ENCODE measurements around the gene DNAJC15.
"Not testable (repeated sequence)": the region's sequence is repeated elsewhere in the genome, so short reads cannot be mapped to it uniquely, and the experiment has no call there.

DNAJC15 gene

GRCh38 chr13:43023289-43023963 lies at the start of gene DNAJC15:
DNAJC15 (plus strand) TSS chr13:43023586; CDS start chr13:43023627, 41 bp downstream.
- peak in 55 of 56 donors; percentile 22 to 88 (median 69) for DNase-seq

GRCh38 chr13:42976066-42976465 lies 47.3 kb upstream of the DNAJC15 start:
- DNase-seq, result no peak

- no peak for DNase-seq
Measured at GRCh38 chr13:42977219-42977659, 46.1 kb upstream of the DNAJC15 start.

GRCh38 chr13:42981317-42981716 lies 42.1 kb upstream of the DNAJC15 start:
- no peak for DNase-seq

- DNase-seq, result no peak
Measured at GRCh38 chr13:42981853-42982252, 41.5 kb upstream of the DNAJC15 start.

- DNase-seq, result no peak
Measured at GRCh38 chr13:42984026-42984425, 39.4 kb upstream of the DNAJC15 start.

- no peak for DNase-seq
Measured at GRCh38 chr13:42984691-42985090, 38.7 kb upstream of the DNAJC15 start.

- peak in 11 of 56 donors; percentile 1 to 44 (median 8) for DNase-seq
Measured at GRCh38 chr13:42985312-42986175, 37.8 kb upstream of the DNAJC15 start.

- DNase-seq, result no peak
Measured at GRCh38 chr13:42986176-42986574, 37.2 kb upstream of the DNAJC15 start.

GRCh38 chr13:42990291-42991232 lies 32.8 kb upstream of the DNAJC15 start:
- no peak for DNase-seq

- DNase-seq, result not testable (repeated sequence)
Measured at GRCh38 chr13:42991233-42991897, 32.0 kb upstream of the DNAJC15 start.

- DNase-seq, result peak in 28 of 56 donors; percentile 0 to 41 (median 10)
Measured at GRCh38 chr13:42991898-42992763, 31.3 kb upstream of the DNAJC15 start, which contains the start of gene EPSTI1. EPSTI1 (minus strand) TSS chr13:42992241; CDS start chr13:42992165, 76 bp downstream.

GRCh38 chr13:42992764-42993122 lies 30.6 kb upstream of the DNAJC15 start:
- DNase-seq, result no peak

GRCh38 chr13:42994878-42995277 lies 28.5 kb upstream of the DNAJC15 start:
- DNase-seq, result no peak

GRCh38 chr13:42996584-42996983 lies 26.8 kb upstream of the DNAJC15 start:
- DNase-seq, result no peak

GRCh38 chr13:42997381-42997780 lies 26.0 kb upstream of the DNAJC15 start:
- no peak for DNase-seq

GRCh38 chr13:42999491-42999890 lies 23.9 kb upstream of the DNAJC15 start:
- no peak for DNase-seq

GRCh38 chr13:43000676-43001075 lies 22.7 kb upstream of the DNAJC15 start:
- no peak for DNase-seq

- no peak for DNase-seq
Measured at GRCh38 chr13:43002021-43002420, 21.4 kb upstream of the DNAJC15 start.

- no peak for DNase-seq
Measured at GRCh38 chr13:43003010-43003409, 20.4 kb upstream of the DNAJC15 start.
